ENCODE results near the gene PPP1R15B.
"Not testable (repeated sequence)": the region's sequence is repeated elsewhere in the genome, so short reads cannot be mapped to it uniquely, and the experiment has no call there.

The PPP1R15B gene

GRCh38 chr1:204443871-204444581 lies 32.4 kb upstream of the PPP1R15B start:
- H3K4me3 ChIP-seq (ENCODE audit: low read depth, low read length) = no peak overlapping the region

- no peak overlapping the region for H3K4me3 ChIP-seq (ENCODE audit: low read depth, low read length)
Measured at GRCh38 chr1:204443260-204443619, 31.6 kb upstream of the PPP1R15B start.

GRCh38 chr1:204442376-204443259 lies 31.0 kb upstream of the PPP1R15B start:
- no peak overlapping the region for H3K4me3 ChIP-seq (ENCODE audit: low read depth, low read length)

DNA sequence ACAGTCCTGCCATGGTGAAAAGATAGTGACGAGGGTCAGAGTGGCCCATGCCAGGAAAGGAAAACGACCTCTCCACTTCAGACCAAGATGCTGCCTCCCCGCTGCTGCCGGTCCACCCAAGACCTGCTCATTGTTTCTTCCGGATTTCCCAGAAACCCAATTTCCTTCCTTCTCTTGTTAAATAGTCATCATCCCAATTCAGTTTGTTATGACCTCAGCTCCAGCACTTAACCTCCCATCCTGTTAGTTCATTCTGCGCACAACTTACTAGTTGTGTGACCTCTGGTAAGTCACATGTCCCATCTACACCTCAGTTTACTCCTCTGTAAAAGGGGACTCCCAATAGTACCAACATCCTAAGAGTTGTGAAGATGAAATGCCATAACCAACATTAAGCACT lies 29.9 kb upstream of the PPP1R15B start:
- H3K4me3 ChIP-seq (ENCODE audit: low read depth, low read length) = no peak overlapping the region

- no peak overlapping the region for H3K4me3 ChIP-seq (ENCODE audit: low read depth, low read length)
Measured at GRCh38 chr1:204439621-204440375, 28.2 kb upstream of the PPP1R15B start.

DNA sequence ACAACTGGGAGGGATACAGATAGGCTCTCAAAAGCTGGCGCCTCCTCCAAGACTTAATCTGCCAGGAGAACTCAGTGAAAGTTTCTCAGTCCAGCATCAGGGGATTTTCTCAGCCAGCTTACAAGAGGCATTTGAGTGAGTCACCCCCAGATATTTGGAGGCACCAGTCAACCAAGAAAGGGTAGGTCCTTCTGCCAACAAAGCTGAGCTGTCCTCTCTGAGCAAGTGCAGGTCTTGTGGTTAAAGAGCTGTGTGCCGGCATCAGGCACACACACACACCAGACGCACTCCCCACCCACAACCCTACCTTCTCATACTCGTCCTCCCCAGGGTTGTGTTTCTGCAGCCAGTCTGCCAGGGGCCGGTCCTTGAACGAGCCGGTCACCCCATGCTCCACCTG lies 27.0 kb upstream of the PPP1R15B start:
- no peak overlapping the region for H3K4me3 ChIP-seq (ENCODE audit: low read depth, low read length)

GRCh38 chr1:204437796-204438570 lies 26.4 kb upstream of the PPP1R15B start:
- no peak overlapping the region for H3K4me3 ChIP-seq (ENCODE audit: low read depth, low read length)

DNA sequence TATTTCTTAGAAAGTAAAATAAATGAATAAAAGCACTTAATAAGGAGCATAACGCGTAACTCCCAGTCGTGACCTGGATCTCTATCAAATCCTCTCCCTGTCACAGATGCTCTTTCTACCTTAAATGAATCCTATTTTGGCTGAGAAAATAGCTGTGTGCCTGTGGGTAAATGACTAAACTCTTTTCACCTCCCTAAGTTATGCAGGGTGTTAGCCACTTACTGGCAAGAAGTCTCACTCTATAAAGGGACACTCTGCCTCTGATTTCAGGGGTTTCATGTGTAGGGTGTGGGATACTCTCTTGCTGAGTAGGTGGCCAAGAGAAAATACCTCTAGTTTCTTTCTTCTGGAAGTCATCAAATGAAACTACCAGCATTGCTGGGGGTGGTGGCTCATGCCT lies 24.3 kb upstream of the PPP1R15B start:
- no peak overlapping the region for H3K4me3 ChIP-seq (ENCODE audit: low read depth, low read length)

DNA sequence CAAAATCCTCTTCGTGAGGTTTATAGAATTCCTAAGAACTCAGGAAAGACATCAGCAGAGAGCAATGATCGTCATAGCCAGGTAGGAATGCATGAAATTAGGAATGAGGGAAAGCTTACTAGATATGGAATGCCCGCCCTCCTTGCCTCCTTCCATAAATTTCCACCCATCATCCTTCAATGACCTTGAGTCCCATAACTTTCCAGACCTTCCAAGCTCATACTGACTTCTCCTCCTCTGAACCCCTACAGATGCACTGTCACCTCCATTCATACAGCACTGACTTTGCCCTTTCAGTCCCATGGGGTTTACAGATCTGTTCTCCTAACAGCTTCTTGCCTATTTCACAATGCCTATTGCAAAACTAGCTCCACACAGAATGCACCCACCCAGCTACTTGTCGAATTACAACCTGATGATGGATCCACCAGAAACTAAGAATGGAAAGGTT lies 23.8 kb upstream of the PPP1R15B start:
- no peak overlapping the region for H3K4me3 ChIP-seq (ENCODE audit: low read depth, low read length)

- no peak overlapping the region for H3K4me3 ChIP-seq (ENCODE audit: low read depth, low read length)
Measured at GRCh38 chr1:204434116-204434755, 22.6 kb upstream of the PPP1R15B start.

- H3K4me3 ChIP-seq (ENCODE audit: low read depth, low read length) = no peak overlapping the region
Measured at GRCh38 chr1:204432708-204433107, 21.1 kb upstream of the PPP1R15B start.

GRCh38 chr1:204431310-204432184 lies 19.9 kb upstream of the PPP1R15B start:
- H3K4me3 ChIP-seq (ENCODE audit: low read depth, low read length) = no peak overlapping the region

DNA sequence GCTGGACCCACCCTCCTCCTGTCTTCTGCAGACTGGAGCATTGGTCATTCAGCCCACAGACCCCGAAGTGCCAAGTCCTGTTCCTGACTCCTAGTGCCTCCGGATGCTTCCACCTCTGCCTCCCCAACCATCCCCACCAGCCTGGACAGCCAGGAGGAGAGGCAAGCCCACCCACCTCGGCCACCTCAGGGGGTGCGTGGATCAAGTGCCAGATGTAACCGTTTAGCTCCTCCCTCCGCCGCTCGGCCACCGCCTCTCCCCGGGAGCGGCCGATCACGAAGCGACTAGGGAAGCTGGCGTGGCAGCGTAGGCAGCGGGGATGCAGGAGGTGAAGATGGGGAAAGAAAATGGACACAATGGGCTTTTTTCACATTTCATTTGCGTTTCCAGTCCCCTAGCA lies 18.1 kb upstream of the PPP1R15B start:
- no peak overlapping the region for H3K4me3 ChIP-seq (ENCODE audit: low read depth, low read length)

- H3K4me3 ChIP-seq (ENCODE audit: low read depth, low read length) = no peak overlapping the region
Measured at GRCh38 chr1:204426971-204427701, 15.5 kb upstream of the PPP1R15B start.

DNA sequence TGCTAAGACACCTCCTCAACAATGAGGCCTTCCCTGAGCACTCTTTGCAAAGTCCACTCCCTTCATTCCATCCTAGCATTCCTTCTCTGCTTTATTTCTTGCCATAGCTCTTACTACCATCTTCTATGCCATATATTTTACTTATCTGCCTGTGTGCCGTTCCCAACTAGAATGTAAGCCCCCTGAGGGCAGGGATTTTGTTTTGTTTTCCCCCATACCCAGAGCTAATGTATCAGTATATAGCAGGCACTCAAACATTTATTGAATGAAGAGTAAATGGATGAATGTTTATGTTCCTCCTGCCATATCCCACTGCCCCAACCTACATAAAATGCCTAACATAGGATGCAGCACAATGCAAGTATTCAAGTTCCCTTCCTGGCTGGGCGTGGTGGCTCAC lies 14.9 kb upstream of the PPP1R15B start:
- no peak overlapping the region for H3K4me3 ChIP-seq (ENCODE audit: low read depth, low read length)

DNA sequence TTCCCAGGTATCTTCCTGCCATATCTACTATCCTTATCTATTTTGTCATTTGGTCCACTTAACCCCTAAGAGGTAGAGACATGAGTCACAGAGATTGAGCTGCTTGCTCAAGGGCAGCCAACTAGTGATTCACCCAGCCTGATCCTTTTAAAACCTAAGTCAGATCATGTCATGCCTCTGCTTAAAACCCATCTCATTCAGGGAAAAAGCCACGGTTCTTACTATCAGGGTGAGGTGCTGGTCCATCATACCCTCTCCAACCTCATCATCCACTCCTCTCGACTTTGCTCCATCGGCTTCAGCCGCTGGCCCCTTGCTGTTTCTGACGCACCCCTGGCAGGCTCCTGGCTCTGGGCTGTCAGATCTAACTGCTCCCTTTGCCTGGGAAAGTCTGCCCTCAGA lies 14.4 kb upstream of the PPP1R15B start:
- no peak overlapping the region for H3K4me3 ChIP-seq (ENCODE audit: low read depth, low read length)

- H3K4me3 ChIP-seq (ENCODE audit: low read depth, low read length) = no peak overlapping the region
Measured at GRCh38 chr1:204424621-204425020, 13.0 kb upstream of the PPP1R15B start.

DNA sequence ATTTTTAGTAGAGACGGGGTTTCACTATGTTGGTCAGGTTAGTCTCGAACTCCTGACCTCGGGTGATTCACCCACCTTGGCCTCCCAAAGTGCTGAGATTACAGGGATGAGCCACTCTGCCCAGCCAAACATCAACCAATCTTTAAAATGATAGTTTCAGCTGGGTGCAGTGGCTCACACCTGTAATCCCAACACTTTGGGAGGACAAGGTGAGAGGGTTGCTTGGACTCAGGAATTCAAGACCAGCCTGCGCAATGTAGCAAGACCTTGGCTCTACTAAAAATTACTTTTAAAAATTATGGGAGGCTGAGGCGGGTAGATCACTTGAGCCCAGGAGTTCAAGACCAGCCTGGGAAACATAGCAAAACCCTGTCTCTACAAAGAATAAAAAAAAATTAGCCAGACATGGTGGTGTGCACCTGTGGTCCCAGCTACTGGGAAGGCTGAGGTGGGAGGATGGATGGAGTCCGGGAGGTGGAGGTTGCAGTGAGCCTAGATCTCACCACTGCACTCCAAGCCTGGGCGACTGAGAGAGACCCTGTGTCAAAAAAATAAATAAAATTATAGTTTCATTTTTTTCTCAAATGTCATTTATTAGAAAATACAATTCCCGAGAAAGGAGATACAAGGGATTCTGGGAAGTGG lies 10.6 kb upstream of the PPP1R15B start:
- H3K4me3 ChIP-seq (ENCODE audit: low read depth, low read length) = not testable (repeated sequence)
